GM19372 (cell line): ENCODE results near the gene SESN1.
"Not testable (repeated sequence)": the region's sequence is repeated elsewhere in the genome, so short reads cannot be mapped to it uniquely, and the experiment has no call there.

Source experiments
- ATAC-seq: cut with Tn5 transposase; IDR thresholded peaks from one replicate; pipeline ENCODE4 v1.9.1; 2021; ENCODE audit warnings: mild to moderate bottlenecking, low read depth, moderate library complexity; ENCODE audit not compliant: unreplicated experiment

SESN1 gene

GRCh38 chr6:109002882-109003281, 91.8 kb downstream of the SESN1 start:
- ATAC-seq = no peak

- no peak for ATAC-seq
Measured at GRCh38 chr6:109002051-109002697, 92.5 kb downstream of the SESN1 start.

- ATAC-seq = no peak
Measured at GRCh38 chr6:109001291-109001894, 93.3 kb downstream of the SESN1 start.

- ATAC-seq = no peak
Measured at GRCh38 chr6:109000289-109000688, 94.4 kb downstream of the SESN1 start.

- no peak for ATAC-seq
Measured at GRCh38 chr6:108999428-108999827, 95.2 kb downstream of the SESN1 start.

GRCh38 chr6:108998485-108998884, 96.2 kb downstream of the SESN1 start:
- no peak for ATAC-seq

GRCh38 chr6:108996208-108996607, 98.4 kb downstream of the SESN1 start:
- no peak for ATAC-seq

GRCh38 chr6:108995296-108995695, 99.3 kb downstream of the SESN1 start:
- ATAC-seq = no peak

- no peak for ATAC-seq
Measured at GRCh38 chr6:108993876-108994275, 100.8 kb downstream of the SESN1 start.

GRCh38 chr6:108989700-108990099, 104.9 kb downstream of the SESN1 start:
- ATAC-seq = no peak

- ATAC-seq = no peak
Measured at GRCh38 chr6:108988765-108989164, 105.9 kb downstream of the SESN1 start.

GRCh38 chr6:108988296-108988695, 106.3 kb downstream of the SESN1 start:
- no peak for ATAC-seq

GRCh38 chr6:108987156-108987555, 107.5 kb downstream of the SESN1 start:
- no peak for ATAC-seq

GRCh38 chr6:108985301-108985700, 109.3 kb downstream of the SESN1 start:
- no peak for ATAC-seq

GRCh38 chr6:108983151-108983550, 111.5 kb downstream of the SESN1 start:
- no peak for ATAC-seq

- ATAC-seq = no peak
Measured at GRCh38 chr6:108982154-108983113, 112.2 kb downstream of the SESN1 start.

- not testable (repeated sequence) for ATAC-seq
Measured at GRCh38 chr6:108978638-108979037, 116.0 kb downstream of the SESN1 start.

- no peak for ATAC-seq
Measured at GRCh38 chr6:108974201-108974600, 120.4 kb downstream of the SESN1 start.

GRCh38 chr6:108969776-108970175, 124.9 kb downstream of the SESN1 start:
- ATAC-seq = no peak

- no peak for ATAC-seq
Measured at GRCh38 chr6:108968325-108969316, 126.0 kb downstream of the SESN1 start.
